ENCODE results near the gene EFNA5. TPM values are rescaled to one million over a fixed set of nuclear protein-coding genes. Genes with fewer than 3 reads are reported as not detected.

Gene EFNA5
- total and polyA plus RNA-seq, 2 of the 13 experiments (the other 11 are each of a cell fraction or from before 2014, with no cell fraction given), result not detected

GRCh38 chr5:107472620-107473064 lies 198.1 kb downstream of the EFNA5 start:
- H3K4me3 ChIP-seq (replicated peaks in 1 of 3; ENCODE audit: insufficient read depth in 1 of 3, low read depth in 2 of 3, low read length in 3 of 3), result no peak overlapping the region
- H3K27me3 ChIP-seq (ENCODE audit: control insufficient read depth in 1 of 2, insufficient read depth in 2 of 2, low read length in 2 of 2), result no peaks in the 10 kb centered on the region; a peak in 1 of 5 replicates
- intact Hi-C loops (cut with micrococcal nuclease; ENCODE audit: unreplicated experiment) (no loop called here), in situ Hi-C loops (cut with HindIII; ENCODE audit: extremely low pct_ligation_motif_present, low pct_unique_long_range_greater_than_20kb) (no loop called here)
- POLR2A ChIA-PET, result no interaction called here
- no peak for DNase-seq (ENCODE audit: low spot score)
- no peak overlapping the region for H2AFZ ChIP-seq (ENCODE audit: low read length)
- H3K4me2 ChIP-seq (ENCODE audit: low read depth, low read length), result no peak overlapping the region
- no TSS peak for BruUV-seq (replicated peaks)
- no peaks in the 10 kb centered on the region for H4K20me1 ChIP-seq (ENCODE audit: insufficient read depth, low read length)
- no peak for FAIRE-seq
- no peak for ATAC-seq
- 0% methylated on average over 2 of the region's 2 CpGs for WGBS (ENCODE audit: low lambda C conversion rate)
- H3K36me3 ChIP-seq (replicated peaks in 1 of 2; ENCODE audit: control insufficient read depth in 1 of 2, insufficient read depth in 2 of 2, low read length in 2 of 2), result no peaks in the 10 kb centered on the region
- CTCF ChIA-PET (ENCODE audit: low intra/inter-chr PET ratio, low total read pairs), result no interaction called here
- no peaks in the 10 kb centered on the region for H3K9me3 ChIP-seq (ENCODE audit: low read length)
- H3K27ac ChIP-seq (ENCODE audit: extremely low read length, insufficient read depth, low read length), result no peak overlapping the region
- no peak for TF ChIP-seq ZNF34 (CRISPR knock-in tag; IDR thresholded peaks at IDR 0.05; ENCODE audit: borderline replicate concordance)
- H3K4me1 ChIP-seq (ENCODE audit: insufficient read depth, low read length), result no peaks in the 10 kb centered on the region
- no peaks in the 10 kb centered on the region for H3K79me2 ChIP-seq (ENCODE audit: insufficient read depth, low read length)
- no peak overlapping the region for H3K9ac ChIP-seq (ENCODE audit: insufficient read depth, low read depth, low read length)

- no peak for DNase-seq (ENCODE audit: low spot score)
- Histone ChIP-seq H3K4me1 (ENCODE audit: insufficient read depth, low read length) (no peaks in the 10 kb centered on the region), H3K4me3 (replicated peaks in 1 of 3; ENCODE audit: insufficient read depth in 1 of 3, low read depth in 2 of 3, low read length in 3 of 3) (no peak overlapping the region), H3K9ac (ENCODE audit: insufficient read depth, low read depth, low read length) (no peak overlapping the region), H3K27me3 (ENCODE audit: control insufficient read depth in 1 of 2, insufficient read depth in 2 of 2, low read length in 2 of 2) (no peaks in the 10 kb centered on the region), H4K20me1 (ENCODE audit: insufficient read depth, low read length) (no peaks in the 10 kb centered on the region), H3K9me3 (ENCODE audit: low read length) (no peaks in the 10 kb centered on the region), H3K79me2 (ENCODE audit: insufficient read depth, low read length) (no peaks in the 10 kb centered on the region), H3K36me3 (replicated peaks in 1 of 2; ENCODE audit: control insufficient read depth in 1 of 2, insufficient read depth in 2 of 2, low read length in 2 of 2) (no peaks in the 10 kb centered on the region), H3K27ac (ENCODE audit: extremely low read length, insufficient read depth, low read length) (no peak overlapping the region), H2AFZ (ENCODE audit: low read length) (no peak overlapping the region), H3K4me2 (ENCODE audit: low read depth, low read length) (no peak overlapping the region)
- POLR2A ChIA-PET, result no interaction called here
- in situ Hi-C loops (cut with HindIII; ENCODE audit: extremely low pct_ligation_motif_present, low pct_unique_long_range_greater_than_20kb), result no loop called here
- WGBS (ENCODE audit: low lambda C conversion rate), result 10% methylated on average over 1 of the region's 1 CpG
- intact Hi-C loops (cut with micrococcal nuclease; ENCODE audit: unreplicated experiment), result no loop called here
- ATAC-seq, result no peak
- no peak for FAIRE-seq
- no TSS peak for BruUV-seq (replicated peaks)
- CTCF ChIA-PET (ENCODE audit: low intra/inter-chr PET ratio, low total read pairs), result no interaction called here
- TF ChIP-seq SALL1 (CRISPR knock-in tag; IDR thresholded peaks at IDR 0.05) (no peak), TRIM22 (IDR thresholded peaks at IDR 0.05) (no peak), E2F1 (CRISPR knock-in tag; IDR thresholded peaks at IDR 0.05) (no peak), ZBTB2 (CRISPR knock-in tag; IDR thresholded peaks at IDR 0.05; ENCODE audit: low read depth) (no peak), FOSL1 (CRISPR knock-in tag; IDR thresholded peaks at IDR 0.05; ENCODE audit: borderline replicate concordance) (no peak), KDM5B (CRISPR knock-in tag; IDR thresholded peaks at IDR 0.05; ENCODE audit: borderline replicate concordance) (no peak), MTF1 (CRISPR knock-in tag; IDR thresholded peaks at IDR 0.05) (no peak), STAG1 (CRISPR knock-in tag; IDR thresholded peaks at IDR 0.05) (no peak), ZNF160 (CRISPR knock-in tag; IDR thresholded peaks at IDR 0.05) (no peak), NCOA5 (CRISPR knock-in tag; IDR thresholded peaks at IDR 0.05) (no peak), ZNF44 (CRISPR knock-in tag; IDR thresholded peaks at IDR 0.05) (no peak), ZNF549 (CRISPR knock-in tag; IDR thresholded peaks at IDR 0.05) (no peak), CTCF (CRISPR knock-in tag; IDR thresholded peaks at IDR 0.05) (no peak), MLLT10 (CRISPR knock-in tag; IDR thresholded peaks at IDR 0.05) (no peak)
These were observed 200.5 kb downstream of the EFNA5 start for GRCh38 chr5:107470295-107470582.

Data from HepG2 (cell line).